Pancreas (tissue), 10 donors: Measurements from ENCODE around the gene TRERF1. TPM values are rescaled to one million over a fixed set of nuclear protein-coding genes. Genes with fewer than 3 reads are reported as not detected.
A peak's percentile ranks its signal among the peaks of the same experiment; 100 is the strongest.

Source experiments
- ATAC-seq, 4 donors: fragments of 200-7000 bp; cut with Tn5 transposase; one replicate each; pipeline versions ENCODE4 v1.8.0 to v1.9.1; 2020; ENCODE audit warnings: mild to moderate bottlenecking in 4 of 4, moderate library complexity in 4 of 4
- DNase-seq, 6 donors: peaks; one replicate each; pipeline ENCODE4 v3.0.0-alpha.2; 2020
- FAIRE-seq: peaks from 2 replicates; lab custom pipeline; 2012; peaks lifted over from hg19 to GRCh38; lab: Jason Lieb, UNC
- H3K27ac ChIP-seq, 4 donors: fragments of 200-600 bp; sonication (generic); 1 replicate in 3 of 4; 2 replicates in 1 of 4; pipeline versions ENCODE4 v1.5.0 to v1.8.0; 2020
- H3K27me3 ChIP-seq, 4 donors: fragments of 200-600 bp; one replicate each; pipeline ENCODE4 v1.8.0; 2021
- H3K36me3 ChIP-seq, 3 donors: fragments of 200-600 bp; sonication (generic) in 1 of 3; one replicate each; pipeline versions ENCODE4 v1.5.0 to v1.8.0; 2020 to 2021
- H3K4me1 ChIP-seq, 3 donors: fragments of 200-600 bp; one replicate each; pipeline ENCODE4 v1.8.0; 2021
- H3K4me3 ChIP-seq, 4 donors: fragments of 200-600 bp; sonication (generic) in 2 of 4; one replicate each; pipeline versions ENCODE4 v1.5.0 to v1.8.0; 2020 to 2021
- H3K9me3 ChIP-seq, 4 donors: fragments of 200-600 bp; one replicate each; pipeline ENCODE4 v1.8.0; 2021
- WGBS, 2 donors: extraction: QIAGEN DNeasy Blood & Tissue Kit; methylation state at CpG; one replicate each; pipeline ENCODE4 v1.1.7; 2013; 5-methylcytosine and 5-hydroxymethylcytosine counted together
- intact Hi-C, 3 donors: fragments of 100-400 bp; cut with DNase I; formaldehyde crosslinking; loops; one replicate each; pipeline versions ENCODE4 v1.11.1 to v1.14.2; 2022
- polyA plus RNA-seq, 2 donors: library from polyadenylated mRNA; stranded (reverse); fragments of 200-250 nt; gene quantifications; one replicate each; pipeline ENCODE4 v1.2.3, GENCODE V29; 2013
- total RNA-seq, 6 donors: library from RNA; stranded (reverse); fragmentation: NEBNext Ultra II Directional in 4 of 6; extraction: Animal tissue kit (Norgen Biotek cat#: 25700) in 4 of 6; gene quantifications; one replicate each; pipeline versions ENCODE4 v1.2.1 to v1.2.4, GENCODE V29; 2021 to 2023
- TF ChIP-seq, protein P1 (sequence below), 4 donors: fragments of 200-600 bp; sonication (generic) in 3 of 4; IDR thresholded peaks; one replicate each; pipeline versions ENCODE4 v1.5.0 to v1.8.0; 2021; ENCODE audit warnings: antibody characterized with exemption in 4 of 4
- donor health status: healthy with polysubstance abuse.
- donor health status: DM: no; HTN: no; CAD: no; lungs with moderate emphysema.
- donor health status: DM: no; HTN: no; CAD: no.
- donor health status: control.
- donor health status: control.
- donor health status: Bipolar disorder and iron deficiency.
- donor health status: DM: yes; HTN: yes; CAD: no.
- donor health status: DM: no; HTN: no; CAD: no.
- donor health status: DM: no; HTN: no; CAD: no.
- donor health status: DM: yes; HTN: yes; CAD: no.

TRERF1 gene
- total and polyA plus RNA-seq, 8 donors = 0.94 to 2.5 (median 1.5) TPM

DNA sequence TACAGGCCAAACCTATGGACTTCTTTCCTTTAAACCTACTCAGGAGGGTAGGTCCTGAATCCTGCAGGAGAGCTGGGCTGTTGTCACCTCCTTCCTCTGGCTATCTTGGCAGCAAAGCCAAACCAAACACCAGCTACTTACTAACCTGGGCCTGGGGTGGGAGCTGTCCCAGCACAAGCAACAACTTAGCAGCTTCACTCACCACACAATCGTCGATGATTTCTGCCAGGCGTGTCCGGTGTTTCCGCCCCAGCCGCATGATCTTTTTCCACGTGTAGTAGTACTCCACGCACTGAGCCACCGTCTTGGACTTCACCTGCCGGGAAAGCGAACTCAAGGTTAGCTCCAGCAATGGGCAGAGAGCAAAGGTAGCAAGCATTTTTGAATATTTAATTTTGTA is 208.7 kb downstream of the TRERF1 start:
- H3K9me3 ChIP-seq = no peaks in the 10 kb centered on the region
- TF ChIP-seq, protein P1, sequence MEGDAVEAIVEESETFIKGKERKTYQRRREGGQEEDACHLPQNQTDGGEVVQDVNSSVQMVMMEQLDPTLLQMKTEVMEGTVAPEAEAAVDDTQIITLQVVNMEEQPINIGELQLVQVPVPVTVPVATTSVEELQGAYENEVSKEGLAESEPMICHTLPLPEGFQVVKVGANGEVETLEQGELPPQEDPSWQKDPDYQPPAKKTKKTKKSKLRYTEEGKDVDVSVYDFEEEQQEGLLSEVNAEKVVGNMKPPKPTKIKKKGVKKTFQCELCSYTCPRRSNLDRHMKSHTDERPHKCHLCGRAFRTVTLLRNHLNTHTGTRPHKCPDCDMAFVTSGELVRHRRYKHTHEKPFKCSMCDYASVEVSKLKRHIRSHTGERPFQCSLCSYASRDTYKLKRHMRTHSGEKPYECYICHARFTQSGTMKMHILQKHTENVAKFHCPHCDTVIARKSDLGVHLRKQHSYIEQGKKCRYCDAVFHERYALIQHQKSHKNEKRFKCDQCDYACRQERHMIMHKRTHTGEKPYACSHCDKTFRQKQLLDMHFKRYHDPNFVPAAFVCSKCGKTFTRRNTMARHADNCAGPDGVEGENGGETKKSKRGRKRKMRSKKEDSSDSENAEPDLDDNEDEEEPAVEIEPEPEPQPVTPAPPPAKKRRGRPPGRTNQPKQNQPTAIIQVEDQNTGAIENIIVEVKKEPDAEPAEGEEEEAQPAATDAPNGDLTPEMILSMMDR (IDR thresholded peaks at IDR 0.05) = no peak
- no peak overlapping the region for H3K27ac ChIP-seq
- H3K4me3 ChIP-seq = no peak overlapping the region
- no peaks in the 10 kb centered on the region for H3K27me3 ChIP-seq
- intact Hi-C loops = no loop called here
- FAIRE-seq = no peak
- WGBS, 2 donors = 90 to 94% methylated on average over 11 of the region's 11 CpGs
- ATAC-seq = no peak
- DNase-seq = peak in 1 of 6 donors; percentile 65
- H3K36me3 ChIP-seq = no peaks in the 10 kb centered on the region
- no peaks in the 10 kb centered on the region for H3K4me1 ChIP-seq

DNA sequence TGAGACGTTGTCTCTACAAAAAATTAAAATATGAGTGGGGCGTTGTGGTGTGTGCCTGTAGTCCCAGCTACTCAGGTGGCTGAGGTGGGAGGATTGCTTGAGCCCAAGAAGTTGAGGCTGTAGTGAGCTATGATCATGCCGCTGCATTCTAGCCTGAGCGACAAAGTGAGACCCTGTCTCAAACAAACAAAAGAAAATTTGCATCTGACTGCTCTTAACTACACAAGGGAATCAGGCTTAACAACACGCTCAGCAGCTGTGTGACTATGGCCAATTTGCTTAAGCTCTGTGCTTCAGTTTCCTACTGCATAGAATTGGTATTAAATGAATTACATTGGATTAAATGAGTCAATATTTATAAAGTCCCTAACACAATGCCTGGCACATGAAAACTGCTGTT is 209.8 kb downstream of the TRERF1 start:
- H3K36me3 ChIP-seq = no peaks in the 10 kb centered on the region
- no peak for DNase-seq
- no peaks in the 10 kb centered on the region for H3K4me1 ChIP-seq
- no peak overlapping the region for H3K4me3 ChIP-seq
- TF ChIP-seq, protein P1 (IDR thresholded peaks at IDR 0.05) = no peak
- intact Hi-C loops = no loop called here
- no peak for ATAC-seq
- H3K27me3 ChIP-seq = no peaks in the 10 kb centered on the region
- H3K27ac ChIP-seq = no peak overlapping the region
- 79 to 86% methylated on average over 5 of the region's 5 CpGs for WGBS, 2 donors
- no peaks in the 10 kb centered on the region for H3K9me3 ChIP-seq
- no peak for FAIRE-seq

DNA sequence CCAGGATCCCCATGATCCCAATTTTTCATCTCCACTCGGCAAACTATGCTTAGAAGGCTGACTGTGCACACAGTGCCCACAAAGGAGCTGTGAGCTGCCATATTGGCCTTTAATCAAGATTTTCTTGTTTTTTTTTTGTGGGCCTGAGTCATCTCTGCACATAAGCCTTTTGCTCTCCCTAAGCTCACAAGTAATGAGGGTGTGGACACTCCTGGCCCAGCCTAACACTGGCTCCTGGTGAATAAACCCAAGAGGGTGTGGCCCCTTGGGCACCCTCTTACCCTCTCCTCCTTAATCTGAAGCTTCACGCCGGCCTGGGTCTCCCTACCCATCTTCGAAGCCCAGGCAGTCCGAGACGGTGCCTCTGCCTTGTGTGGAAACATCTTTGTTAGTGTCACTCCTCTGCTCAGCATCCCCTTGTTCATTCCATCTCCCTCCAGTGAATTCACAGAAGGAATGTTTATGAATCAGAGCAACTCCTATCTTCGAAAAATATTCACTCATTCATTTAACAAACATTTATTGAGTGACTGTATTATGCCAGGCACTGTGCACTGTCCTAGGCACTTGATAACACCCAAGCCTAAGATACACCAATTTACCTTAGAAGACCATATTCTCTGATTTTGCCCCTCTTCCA is 211.9 kb downstream of the TRERF1 start:
- intact Hi-C loops = no loop called here
- no peak for DNase-seq
- H3K36me3 ChIP-seq = no peaks in the 10 kb centered on the region
- 89 to 90% methylated on average over 7 of the region's 7 CpGs for WGBS, 2 donors
- TF ChIP-seq, protein P1 (IDR thresholded peaks at IDR 0.05) = no peak
- no peaks in the 10 kb centered on the region for H3K9me3 ChIP-seq
- peak in 2 of 4 donors; percentile 32 to 56 for ATAC-seq
- no peak overlapping the region for H3K27ac ChIP-seq
- H3K4me3 ChIP-seq = no peak overlapping the region
- H3K27me3 ChIP-seq = no peaks in the 10 kb centered on the region
- no peak for FAIRE-seq
- H3K4me1 ChIP-seq = no peaks in the 10 kb centered on the region

DNA sequence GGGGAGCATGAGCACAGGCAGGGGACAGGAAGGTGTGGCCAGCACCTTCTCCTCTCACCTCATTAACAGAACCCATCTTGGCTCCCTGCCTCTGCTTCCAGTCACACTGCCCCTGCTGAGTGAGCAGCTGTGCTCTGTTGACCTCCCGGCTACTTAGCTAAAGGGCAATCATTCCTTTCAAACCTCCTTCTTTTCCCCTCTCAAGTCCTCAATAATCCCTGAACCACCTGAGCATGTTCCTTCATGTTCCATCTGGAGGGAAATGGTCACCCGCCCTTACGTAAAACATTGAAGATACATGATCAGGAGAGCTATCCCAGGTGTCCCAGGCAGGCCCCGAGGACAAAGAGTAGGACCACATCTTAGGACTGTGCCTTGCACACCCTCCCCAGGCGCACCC is 212.4 kb downstream of the TRERF1 start:
- H3K9me3 ChIP-seq = no peaks in the 10 kb centered on the region
- intact Hi-C loops = no loop called here
- TF ChIP-seq, protein P1 (IDR thresholded peaks at IDR 0.05) = no peak
- H3K36me3 ChIP-seq = no peaks in the 10 kb centered on the region
- ATAC-seq = peak in 2 of 4 donors; percentile 35 to 59
- H3K27me3 ChIP-seq = no peaks in the 10 kb centered on the region
- H3K27ac ChIP-seq = no peak overlapping the region
- H3K4me3 ChIP-seq = no peak overlapping the region
- H3K4me1 ChIP-seq = no peaks in the 10 kb centered on the region
- 90 to 94% methylated on average over 5 of the region's 5 CpGs for WGBS, 2 donors
- no peak for FAIRE-seq
- DNase-seq = no peak

DNA sequence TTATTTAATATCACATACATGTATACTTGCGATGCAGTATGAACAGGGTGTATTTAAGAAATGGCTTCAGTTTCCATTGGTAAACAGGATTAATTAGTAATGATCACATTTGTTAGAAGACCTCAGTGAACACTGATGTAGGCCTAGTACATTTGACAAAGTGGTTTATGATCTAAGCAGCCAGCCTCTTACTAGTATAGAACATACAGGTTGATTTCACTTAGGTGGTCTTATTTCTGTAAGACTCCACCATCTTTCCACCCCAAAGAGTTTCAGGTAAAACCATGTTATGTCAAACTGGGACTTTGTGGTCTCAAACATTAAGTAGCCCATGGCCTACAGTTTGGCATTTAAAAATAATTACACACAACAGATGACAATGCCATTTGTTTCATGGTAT is 213.9 kb downstream of the TRERF1 start:
- no peaks in the 10 kb centered on the region for H3K9me3 ChIP-seq
- H3K27me3 ChIP-seq = no peaks in the 10 kb centered on the region
- DNase-seq (no peak), ATAC-seq (no peak), FAIRE-seq (no peak)
- no peaks in the 10 kb centered on the region for H3K36me3 ChIP-seq
- H3K27ac ChIP-seq = no peak overlapping the region
- intact Hi-C loops = no loop called here
- WGBS, 2 donors = 94 to 95% methylated on average over 1 of the region's 1 CpG
- no peak overlapping the region for H3K4me3 ChIP-seq
- TF ChIP-seq, protein P1 (IDR thresholded peaks at IDR 0.05) = no peak
- no peaks in the 10 kb centered on the region for H3K4me1 ChIP-seq
